RPMI8226 (cell line): ENCODE data around the gene ZNF609.

ENCODE experiments used
- DNase-seq: peaks from one replicate; pipeline ENCODE4 v3.0.0-alpha.2; 2015

ZNF609 gene

DNA sequence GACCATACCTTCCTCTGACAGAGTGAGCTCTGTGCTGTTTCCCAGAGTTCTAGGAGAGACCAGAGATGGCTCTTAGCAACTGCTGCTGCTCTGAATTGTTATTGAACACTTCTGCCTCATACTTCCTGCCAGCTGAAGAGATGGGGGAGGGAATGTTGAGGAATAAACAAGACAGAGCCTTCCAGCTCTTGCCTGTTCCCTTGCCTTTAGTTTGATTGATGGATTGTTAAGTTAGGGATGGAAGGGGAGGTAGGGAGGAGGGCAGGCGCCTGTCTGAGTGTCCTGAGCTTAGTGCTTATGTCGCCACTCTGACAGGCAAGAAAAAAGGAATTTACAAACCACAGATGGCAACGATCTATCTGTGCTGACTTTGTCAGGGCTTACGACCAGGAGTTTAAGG, 42.8 kb downstream of the ZNF609 start:
- no peak for DNase-seq

- no peak for DNase-seq
These were observed 43.3 kb downstream of the ZNF609 start for GRCh38 chr15:64503640-64504039.

DNA sequence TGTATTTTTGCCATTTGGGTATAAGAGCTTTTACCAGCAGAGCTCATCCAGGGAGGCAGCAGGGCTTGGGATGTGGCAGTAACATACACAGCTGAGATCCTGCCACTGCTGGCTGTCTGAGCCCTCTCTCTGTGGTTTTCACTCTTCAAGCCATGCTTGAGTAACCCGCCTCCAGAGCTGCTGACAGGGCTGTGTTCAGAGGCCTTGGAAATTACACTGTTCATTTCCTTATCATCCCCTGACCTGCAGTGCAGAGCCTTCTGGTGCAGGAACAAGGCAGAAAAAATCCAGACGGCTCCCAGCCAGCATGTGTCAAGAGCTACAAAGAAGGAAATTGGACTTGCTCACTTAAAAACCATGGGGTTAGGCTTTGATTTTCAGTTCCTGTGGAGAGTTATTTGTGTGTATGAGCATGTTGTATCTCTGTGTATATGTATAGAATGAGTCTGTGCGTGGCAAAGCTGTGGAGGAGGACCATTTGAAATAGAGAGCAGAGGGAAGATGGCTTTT, 47.0 kb downstream of the ZNF609 start:
- DNase-seq: peak; percentile 24

DNA sequence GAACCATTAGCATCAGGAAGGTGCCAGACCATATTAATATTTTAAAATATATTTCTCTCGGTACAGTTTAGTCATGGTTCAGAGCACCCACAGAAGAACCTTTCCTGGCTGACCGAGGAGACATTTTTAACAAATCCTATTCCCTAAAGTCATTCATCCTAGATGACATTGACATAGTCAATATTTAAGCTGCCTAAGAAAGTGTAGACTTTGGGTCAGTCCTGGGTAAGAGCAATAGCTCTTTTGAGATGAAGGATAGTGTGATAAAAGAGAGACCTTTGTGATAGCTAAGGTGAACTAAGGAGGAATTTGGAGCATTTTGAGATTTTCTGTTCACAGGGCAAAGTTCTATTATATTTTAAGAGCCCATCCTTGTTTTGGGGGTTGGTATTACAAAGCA, 47.5 kb downstream of the ZNF609 start:
- DNase-seq: no peak

DNA sequence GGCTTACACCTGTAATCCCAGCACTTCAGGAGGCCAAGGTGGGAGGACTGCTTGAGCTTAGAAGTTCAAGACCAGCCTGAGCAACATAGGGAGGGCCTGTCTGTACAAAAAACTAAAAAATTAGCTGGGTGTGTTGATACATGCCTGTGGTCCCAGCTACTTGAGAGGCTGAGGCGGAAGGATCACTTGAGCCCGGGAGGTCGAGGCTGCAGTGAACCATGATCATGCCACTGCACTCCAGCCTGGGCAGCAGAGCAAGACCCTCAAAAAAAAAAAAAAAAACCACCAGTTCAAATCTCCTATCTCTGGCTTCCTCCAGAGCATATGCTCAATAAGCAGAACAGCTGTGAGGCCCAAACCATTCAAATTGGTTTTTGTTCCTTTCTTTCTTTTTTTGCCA, 53.4 kb downstream of the ZNF609 start:
- DNase-seq: no peak

- DNase-seq: no peak
These were observed 54.8 kb downstream of the ZNF609 start for GRCh38 chr15:64515196-64515595.

GRCh38 chr15:64515825-64516224, 55.4 kb downstream of the ZNF609 start:
- no peak for DNase-seq

DNA sequence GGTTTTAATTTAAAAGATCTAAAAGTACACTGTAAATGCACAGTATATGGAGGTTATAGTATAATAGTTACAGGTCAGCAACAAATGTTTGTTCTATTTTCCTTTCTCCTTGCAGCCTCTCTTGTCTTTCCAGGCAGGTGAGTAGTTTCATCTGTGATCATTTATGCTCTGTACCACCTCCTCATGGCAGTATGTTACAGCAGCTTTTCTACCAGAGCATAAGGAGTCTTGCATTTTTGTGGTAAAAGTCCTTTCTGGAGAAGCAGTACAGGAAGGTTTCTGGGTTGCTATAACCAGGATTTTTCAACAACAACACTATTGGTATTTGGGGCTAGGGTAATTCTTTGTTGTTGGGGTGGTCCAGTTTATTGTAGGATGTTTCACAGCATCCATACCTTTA, 59.5 kb downstream of the ZNF609 start:
- no peak for DNase-seq

- no peak for DNase-seq
These were observed 60.8 kb downstream of the ZNF609 start for GRCh38 chr15:64521201-64521600.

DNA sequence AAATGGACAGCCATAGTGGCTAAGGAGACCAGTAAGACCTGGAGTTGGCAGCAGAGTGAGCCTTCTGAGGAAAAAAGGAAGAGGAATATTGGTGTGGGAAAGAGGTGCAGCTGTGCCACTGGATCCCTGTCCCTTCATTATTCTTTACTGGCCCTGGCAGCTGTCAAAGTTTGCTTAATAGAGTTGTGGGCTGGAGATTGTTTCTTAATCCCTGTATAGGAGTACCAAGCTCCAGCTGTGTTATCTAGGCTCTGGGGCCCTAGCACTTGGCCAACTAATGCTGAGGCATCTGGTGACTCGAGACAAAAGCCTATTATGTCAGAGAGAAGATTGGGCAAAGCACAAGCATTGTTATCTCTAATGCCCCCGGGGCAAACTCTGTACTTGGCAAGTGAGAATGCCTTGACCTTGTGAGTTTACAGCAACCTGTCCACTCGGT, 61.4 kb downstream of the ZNF609 start:
- DNase-seq: peak; percentile 48

- no peak for DNase-seq
These were observed 61.9 kb downstream of the ZNF609 start for GRCh38 chr15:64522226-64522823.

- no peak for DNase-seq
These were observed 62.9 kb downstream of the ZNF609 start for GRCh38 chr15:64523240-64523639.

GRCh38 chr15:64524778-64525177, 64.4 kb downstream of the ZNF609 start:
- DNase-seq: no peak

- DNase-seq: no peak
These were observed 65.6 kb downstream of the ZNF609 start for GRCh38 chr15:64525828-64526530.

DNA sequence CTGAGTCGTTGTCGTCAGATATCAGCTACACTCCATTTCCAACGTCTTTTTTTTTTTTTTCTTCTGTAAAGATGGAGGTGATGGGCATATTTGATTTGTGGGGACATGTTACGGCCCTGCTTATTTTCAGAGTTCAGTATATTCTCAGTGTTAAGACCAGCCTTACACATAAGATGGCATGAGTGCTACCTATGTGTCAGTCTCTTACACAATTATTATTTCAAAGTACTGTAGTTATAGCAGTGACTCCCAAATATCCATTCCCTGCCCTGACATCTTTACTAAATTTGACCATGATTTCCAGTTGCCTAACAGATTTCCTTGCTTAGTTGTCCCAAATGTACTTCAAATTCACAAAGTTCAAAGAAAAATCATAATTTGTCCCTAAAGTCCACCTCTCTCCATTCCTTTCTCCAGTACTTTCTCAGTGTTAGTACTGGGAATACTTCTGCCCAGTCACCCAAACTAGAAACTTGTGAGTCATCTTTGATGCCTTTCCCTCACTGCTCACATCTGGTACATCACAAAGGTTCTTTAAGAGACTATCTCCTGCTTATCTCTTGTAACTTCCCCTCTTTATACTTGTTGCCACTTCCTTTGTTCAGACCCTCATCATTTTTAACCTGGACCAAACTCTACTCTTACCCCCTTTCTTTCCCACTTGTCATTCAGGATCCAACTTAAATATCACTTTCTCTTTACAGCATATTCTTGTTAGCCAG, 67.0 kb downstream of the ZNF609 start:
- no peak for DNase-seq

GRCh38 chr15:64528871-64529270, 68.5 kb downstream of the ZNF609 start:
- no peak for DNase-seq

DNA sequence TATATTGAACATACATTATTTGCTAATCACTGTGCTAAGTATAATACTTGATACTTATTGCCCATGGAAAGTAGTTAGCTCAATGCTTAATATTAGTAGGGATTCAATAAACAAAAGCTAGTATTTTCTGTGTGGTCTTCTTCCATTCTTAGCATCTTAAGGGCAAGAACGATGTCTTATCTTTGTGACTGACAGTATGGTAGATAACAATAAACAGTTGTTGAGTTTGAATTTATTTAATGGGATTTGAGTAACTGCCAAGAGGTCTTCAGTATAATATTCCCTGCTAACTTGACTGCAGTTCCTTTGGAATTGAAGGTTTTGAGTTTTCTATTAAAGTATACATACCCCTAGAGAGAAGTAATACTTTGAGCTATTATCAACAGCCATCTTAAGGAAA, 70.1 kb downstream of the ZNF609 start:
- DNase-seq: no peak

DNA sequence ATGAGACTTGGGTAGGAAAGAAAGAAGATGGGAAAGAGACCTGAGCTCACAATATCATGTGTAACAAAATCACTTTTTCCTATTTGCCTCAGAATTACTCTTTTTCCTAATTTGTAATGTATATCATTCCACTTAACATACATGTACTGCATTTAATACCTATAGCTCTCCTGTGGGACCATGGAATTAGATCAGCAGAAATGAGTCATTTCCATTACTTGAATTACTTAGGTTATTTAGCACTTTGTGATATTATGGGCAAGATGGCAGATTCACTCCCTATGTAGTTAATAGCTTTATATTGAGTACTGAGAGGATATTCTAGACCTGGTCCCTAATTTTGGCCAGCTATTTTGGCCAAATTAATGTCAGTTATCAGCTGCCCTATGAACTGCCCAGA, 70.5 kb downstream of the ZNF609 start:
- DNase-seq: no peak

GRCh38 chr15:64532521-64533315, 72.3 kb downstream of the ZNF609 start:
- DNase-seq: no peak

- no peak for DNase-seq
These were observed 75.3 kb downstream of the ZNF609 start for GRCh38 chr15:64535460-64536243.

DNA sequence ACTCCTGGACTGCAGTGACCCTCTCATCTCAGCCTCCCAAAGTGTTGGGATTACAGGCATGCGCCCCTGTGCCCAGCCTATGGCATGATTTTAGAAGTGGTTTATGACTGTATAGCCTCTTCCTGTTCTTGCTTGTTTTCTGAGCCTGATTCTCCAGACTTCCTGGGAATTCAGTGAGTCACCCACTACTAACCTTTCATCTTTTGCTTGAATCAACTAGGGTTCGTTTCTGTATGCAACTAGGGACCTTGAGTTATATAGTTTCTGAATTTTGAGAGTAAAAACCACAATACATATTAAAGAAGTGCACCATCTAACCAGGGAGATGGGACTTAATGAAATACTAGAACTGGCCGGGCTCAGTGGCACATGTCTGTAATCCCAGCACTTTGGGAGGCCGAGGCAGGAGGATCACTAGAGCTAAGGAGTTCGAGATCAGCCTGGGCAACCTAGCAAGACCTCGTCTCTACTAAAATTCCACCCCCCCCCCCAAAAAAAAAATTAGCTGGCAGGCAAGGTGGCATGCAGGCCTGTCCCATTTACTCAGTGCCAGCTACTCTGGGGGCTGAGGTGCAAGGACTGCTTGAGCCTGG, 76.0 kb downstream of the ZNF609 start:
- DNase-seq: no peak

- no peak for DNase-seq
These were observed 81.7 kb downstream of the ZNF609 start for GRCh38 chr15:64542091-64542490.
